ENCODE measurements around the gene CLEC6A. TPM values are rescaled to one million over a fixed set of nuclear protein-coding genes. Genes with fewer than 3 reads are reported as not detected.

The CLEC6A gene
- total RNA-seq, 1 experiment from 2014 or later, result not detected

GRCh38 chr12:8508223-8508622 is 52.5 kb downstream of the CLEC6A start:
- Histone ChIP-seq H3K4me1 (ENCODE audit: insufficient read depth, low read length, poor library complexity, severe bottlenecking) (no peaks in the 10 kb centered on the region), H3K4me3 (ENCODE audit: low read depth, low read length, poor library complexity, severe bottlenecking) (no peak overlapping the region), H3K27me3 (replicated peaks; ENCODE audit: insufficient read depth, low read depth, low read length, poor library complexity) (peaks cover 18% of the 10 kb centered on the region), H3K9me3 (ENCODE audit: low read depth, low read length, poor library complexity, severe bottlenecking) (no peaks in the 10 kb centered on the region), H3K36me3 (ENCODE audit: insufficient read depth, low read length, poor library complexity, severe bottlenecking) (no peaks in the 10 kb centered on the region), H3K27ac (ENCODE audit: low read depth, low read length, poor library complexity, severe bottlenecking) (no peak overlapping the region)
- DNase-seq (ENCODE audit: low spot score), result no peak
- intact Hi-C loops (cut with micrococcal nuclease; ENCODE audit: unreplicated experiment), result no loop called here
- ChIA-PET CTCF (no interaction called here), POLR2A (ENCODE audit: low non-redundant PET) (no interaction called here)
- BruUV-seq (replicated peaks), result no TSS peak
- TF ChIP-seq, protein P1, sequence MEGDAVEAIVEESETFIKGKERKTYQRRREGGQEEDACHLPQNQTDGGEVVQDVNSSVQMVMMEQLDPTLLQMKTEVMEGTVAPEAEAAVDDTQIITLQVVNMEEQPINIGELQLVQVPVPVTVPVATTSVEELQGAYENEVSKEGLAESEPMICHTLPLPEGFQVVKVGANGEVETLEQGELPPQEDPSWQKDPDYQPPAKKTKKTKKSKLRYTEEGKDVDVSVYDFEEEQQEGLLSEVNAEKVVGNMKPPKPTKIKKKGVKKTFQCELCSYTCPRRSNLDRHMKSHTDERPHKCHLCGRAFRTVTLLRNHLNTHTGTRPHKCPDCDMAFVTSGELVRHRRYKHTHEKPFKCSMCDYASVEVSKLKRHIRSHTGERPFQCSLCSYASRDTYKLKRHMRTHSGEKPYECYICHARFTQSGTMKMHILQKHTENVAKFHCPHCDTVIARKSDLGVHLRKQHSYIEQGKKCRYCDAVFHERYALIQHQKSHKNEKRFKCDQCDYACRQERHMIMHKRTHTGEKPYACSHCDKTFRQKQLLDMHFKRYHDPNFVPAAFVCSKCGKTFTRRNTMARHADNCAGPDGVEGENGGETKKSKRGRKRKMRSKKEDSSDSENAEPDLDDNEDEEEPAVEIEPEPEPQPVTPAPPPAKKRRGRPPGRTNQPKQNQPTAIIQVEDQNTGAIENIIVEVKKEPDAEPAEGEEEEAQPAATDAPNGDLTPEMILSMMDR (conservative IDR thresholded peaks at IDR 0.05; ENCODE audit: low read depth, low read length), result no peak
- TF ChIP-seq EZH2 (IDR thresholded peaks at IDR 0.05; ENCODE audit: borderline replicate concordance, low read depth, low read length, poor library complexity, severe bottlenecking), result no peak

- intact Hi-C loops (cut with micrococcal nuclease; ENCODE audit: unreplicated experiment), result no loop called here
- Histone ChIP-seq H3K36me3 (ENCODE audit: insufficient read depth, low read length, poor library complexity, severe bottlenecking) (no peaks in the 10 kb centered on the region), H3K27ac (ENCODE audit: low read depth, low read length, poor library complexity, severe bottlenecking) (no peak overlapping the region), H3K4me3 (ENCODE audit: low read depth, low read length, poor library complexity, severe bottlenecking) (no peak overlapping the region), H3K4me1 (ENCODE audit: insufficient read depth, low read length, poor library complexity, severe bottlenecking) (no peaks in the 10 kb centered on the region), H3K27me3 (replicated peaks; ENCODE audit: insufficient read depth, low read depth, low read length, poor library complexity) (peaks cover 27% of the 10 kb centered on the region), H3K9me3 (ENCODE audit: low read depth, low read length, poor library complexity, severe bottlenecking) (no peaks in the 10 kb centered on the region)
- CTCF ChIA-PET, result no interaction called here
- DNase-seq (ENCODE audit: low spot score), result no peak
- BruUV-seq (replicated peaks), result no TSS peak
- TF ChIP-seq, protein P1 (conservative IDR thresholded peaks at IDR 0.05; ENCODE audit: low read depth, low read length), result no peak
- TF ChIP-seq EZH2 (IDR thresholded peaks at IDR 0.05; ENCODE audit: borderline replicate concordance, low read depth, low read length, poor library complexity, severe bottlenecking), result no peak
- POLR2A ChIA-PET (ENCODE audit: low non-redundant PET), result interaction anchor here (0.7 kb wide), 1 partner anchor 70 kb away, joined by 3 read pairs; no protein-coding TSS in a partner anchor
Measured at GRCh38 chr12:8508910-8509841, 53.4 kb downstream of the CLEC6A start.

GRCh38 chr12:8513256-8513655 is 57.5 kb downstream of the CLEC6A start, which contains the start of gene CLEC4D:
Gene CLEC4D, plus strand, starts transcription at chr12:8513503. Its CDS starts 230 bp downstream, at chr12:8513733.
- H3K27ac ChIP-seq (ENCODE audit: low read depth, low read length, poor library complexity, severe bottlenecking), result no peak within 1 kb of the TSS
- no peaks in the 10 kb centered on the region for H3K4me1 ChIP-seq (ENCODE audit: insufficient read depth, low read length, poor library complexity, severe bottlenecking)
- ChIA-PET CTCF (interaction anchor here (0.6 kb wide), 1 partner anchor 21 kb away, joined by 3 read pairs; no protein-coding TSS in a partner anchor), POLR2A (ENCODE audit: low non-redundant PET) (no interaction called here)
- DNase-seq (ENCODE audit: low spot score), result no peak
- peaks cover 45% of the 10 kb centered on the region for H3K27me3 ChIP-seq (replicated peaks; ENCODE audit: insufficient read depth, low read depth, low read length, poor library complexity)
- H3K9me3 ChIP-seq (ENCODE audit: low read depth, low read length, poor library complexity, severe bottlenecking), result no peaks in the 10 kb centered on the region
- intact Hi-C loops (cut with micrococcal nuclease; ENCODE audit: unreplicated experiment), result no loop called here
- TF ChIP-seq EZH2 (IDR thresholded peaks at IDR 0.05; ENCODE audit: borderline replicate concordance, low read depth, low read length, poor library complexity, severe bottlenecking), result no peak
- TF ChIP-seq, protein P1 (conservative IDR thresholded peaks at IDR 0.05; ENCODE audit: low read depth, low read length), result no peak
- no peaks in the 10 kb centered on the region for H3K36me3 ChIP-seq (ENCODE audit: insufficient read depth, low read length, poor library complexity, severe bottlenecking)
- H3K4me3 ChIP-seq (ENCODE audit: low read depth, low read length, poor library complexity, severe bottlenecking), result no peak within 1 kb of the TSS
- no TSS peak for BruUV-seq (replicated peaks)
